HG02623 (cell line): Measurements from ENCODE around the gene RAB30.

Experiments used
- ATAC-seq: cut with Tn5 transposase; IDR thresholded peaks from one replicate; pipeline ENCODE4 v1.9.1; 2021; ENCODE audit warnings: moderate library complexity; ENCODE audit not compliant: unreplicated experiment

RAB30 gene

GRCh38 chr11:83070731-83071566 is 748 bp downstream of the RAB30 start:
- no peak for ATAC-seq

GRCh38 chr11:83070044-83070701 is 1.5 kb downstream of the RAB30 start:
- ATAC-seq: no peak

GRCh38 chr11:83069441-83070043 is 2.2 kb downstream of the RAB30 start:
- no peak for ATAC-seq

GRCh38 chr11:83068568-83068967 is 3.1 kb downstream of the RAB30 start:
- no peak for ATAC-seq

GRCh38 chr11:83064011-83064410 is 7.7 kb downstream of the RAB30 start:
- no peak for ATAC-seq

GRCh38 chr11:83063073-83063754 is 8.5 kb downstream of the RAB30 start:
- ATAC-seq: peak; percentile 47

GRCh38 chr11:83061883-83062282 is 9.8 kb downstream of the RAB30 start:
- peak; percentile 80 for ATAC-seq

- no peak for ATAC-seq
These were observed 10.7 kb downstream of the RAB30 start for GRCh38 chr11:83060965-83061364.

- ATAC-seq: no peak
These were observed 14.0 kb downstream of the RAB30 start for GRCh38 chr11:83057721-83058120.

GRCh38 chr11:83056611-83057010 is 15.1 kb downstream of the RAB30 start:
- no peak for ATAC-seq

GRCh38 chr11:83056204-83056603 is 15.5 kb downstream of the RAB30 start:
- no peak for ATAC-seq

- no peak for ATAC-seq
These were observed 16.8 kb downstream of the RAB30 start for GRCh38 chr11:83054904-83055380.

GRCh38 chr11:83054001-83054400 is 17.7 kb downstream of the RAB30 start:
- ATAC-seq: peak; percentile 74

- no peak for ATAC-seq
These were observed 19.7 kb downstream of the RAB30 start for GRCh38 chr11:83051760-83052671.

GRCh38 chr11:83047515-83048225 is 24.0 kb downstream of the RAB30 start:
- no peak for ATAC-seq

GRCh38 chr11:83046621-83047172 is 25.0 kb downstream of the RAB30 start:
- no peak for ATAC-seq

GRCh38 chr11:83044958-83045712 is 26.6 kb downstream of the RAB30 start:
- peak; percentile 52 for ATAC-seq

GRCh38 chr11:83042964-83043711 is 28.6 kb downstream of the RAB30 start:
- ATAC-seq: no peak
